ENCODE data around the gene RRP9. TPM values are rescaled to one million over a fixed set of nuclear protein-coding genes. Genes with fewer than 3 reads are reported as not detected.

The RRP9 gene
- total and polyA plus RNA-seq, 12 donors = 8.5 to 30.2 (median 10.1) TPM

GRCh38 chr3:51897391-51897790 is 44.3 kb downstream of the RRP9 start:
- 85 to 89% methylated on average over 15 of the region's 15 CpGs for WGBS, 2 donors
- Histone ChIP-seq H3K27ac (no peak overlapping the region), H3K4me3 (no peak overlapping the region), H3K27me3 (peaks cover 0 to 15% (median 3%) of the 10 kb centered on the region in 7 donors), H3K9me3 (no peaks in the 10 kb centered on the region), H3K4me1 (no peaks in the 10 kb centered on the region), H3K36me3 (no peaks in the 10 kb centered on the region)
- ATAC-seq (no peak), DNase-seq (no peak)
- TF ChIP-seq CTCF (IDR thresholded peaks at IDR 0.05) = no peak
- intact Hi-C loops (cut with DNase I) = no loop called here

- Histone ChIP-seq H3K27ac (no peak overlapping the region), H3K4me1 (no peaks in the 10 kb centered on the region), H3K36me3 (no peaks in the 10 kb centered on the region), H3K9me3 (no peaks in the 10 kb centered on the region), H3K27me3 (peaks cover 0 to 20% (median 3%) of the 10 kb centered on the region in 7 donors), H3K4me3 (no peak overlapping the region)
- ATAC-seq = no peak
- TF ChIP-seq CTCF (IDR thresholded peaks at IDR 0.05) = no peak
- WGBS, 2 donors = 94 to 95% methylated on average over 10 of the region's 10 CpGs
- intact Hi-C loops (cut with DNase I) = no loop called here
- no peak for DNase-seq
Measured at GRCh38 chr3:51896607-51897305, 44.9 kb downstream of the RRP9 start.

GRCh38 chr3:51894939-51895338 is 46.8 kb downstream of the RRP9 start:
- no peak for TF ChIP-seq CTCF (IDR thresholded peaks at IDR 0.05)
- 93 to 94% methylated on average over 16 of the region's 16 CpGs for WGBS, 2 donors
- no peaks in the 10 kb centered on the region for H3K4me1 ChIP-seq
- H3K9me3 ChIP-seq = no peaks in the 10 kb centered on the region
- H3K27me3 ChIP-seq = peaks cover 0 to 24% (median 4%) of the 10 kb centered on the region in 7 donors
- ATAC-seq (no peak), DNase-seq (no peak)
- no peaks in the 10 kb centered on the region for H3K36me3 ChIP-seq
- no peak overlapping the region for H3K27ac ChIP-seq
- intact Hi-C loops (cut with DNase I) = no loop called here
- H3K4me3 ChIP-seq = no peak overlapping the region

- H3K36me3 ChIP-seq = no peaks in the 10 kb centered on the region
- TF ChIP-seq CTCF (IDR thresholded peaks at IDR 0.05) = no peak
- H3K27ac ChIP-seq = no peak overlapping the region
- no peak overlapping the region for H3K4me3 ChIP-seq
- H3K9me3 ChIP-seq = no peaks in the 10 kb centered on the region
- peaks cover 0 to 24% (median 3%) of the 10 kb centered on the region in 7 donors for H3K27me3 ChIP-seq
- H3K4me1 ChIP-seq = no peaks in the 10 kb centered on the region
- WGBS, 2 donors = 81 to 86% methylated on average over 4 of the region's 4 CpGs
- ATAC-seq (no peak), DNase-seq (no peak)
- intact Hi-C loops (cut with DNase I) = no loop called here
Measured at GRCh38 chr3:51894391-51894790, 47.3 kb downstream of the RRP9 start.

Data from heart right ventricle (tissue), 16 donors.